C4-2B (cell line): Measurements from ENCODE around the gene LTBP1.

Experiments
- ZFX ChIP-seq: fragments of 450-650 bp; IDR thresholded peaks from 2 replicates; pipeline ENCODE4 v1.6.1; 2017
- TF ChIP-seq, protein P1 (sequence below): fragments of 450-650 bp; conservative IDR thresholded peaks from 2 replicates; pipeline ENCODE4 v1.5.1; 2017; ENCODE audit warnings: mild to moderate bottlenecking

GRCh38 chr2:33378556-33379210, 431.9 kb downstream of the LTBP1 start:
- TF ChIP-seq, protein P1, sequence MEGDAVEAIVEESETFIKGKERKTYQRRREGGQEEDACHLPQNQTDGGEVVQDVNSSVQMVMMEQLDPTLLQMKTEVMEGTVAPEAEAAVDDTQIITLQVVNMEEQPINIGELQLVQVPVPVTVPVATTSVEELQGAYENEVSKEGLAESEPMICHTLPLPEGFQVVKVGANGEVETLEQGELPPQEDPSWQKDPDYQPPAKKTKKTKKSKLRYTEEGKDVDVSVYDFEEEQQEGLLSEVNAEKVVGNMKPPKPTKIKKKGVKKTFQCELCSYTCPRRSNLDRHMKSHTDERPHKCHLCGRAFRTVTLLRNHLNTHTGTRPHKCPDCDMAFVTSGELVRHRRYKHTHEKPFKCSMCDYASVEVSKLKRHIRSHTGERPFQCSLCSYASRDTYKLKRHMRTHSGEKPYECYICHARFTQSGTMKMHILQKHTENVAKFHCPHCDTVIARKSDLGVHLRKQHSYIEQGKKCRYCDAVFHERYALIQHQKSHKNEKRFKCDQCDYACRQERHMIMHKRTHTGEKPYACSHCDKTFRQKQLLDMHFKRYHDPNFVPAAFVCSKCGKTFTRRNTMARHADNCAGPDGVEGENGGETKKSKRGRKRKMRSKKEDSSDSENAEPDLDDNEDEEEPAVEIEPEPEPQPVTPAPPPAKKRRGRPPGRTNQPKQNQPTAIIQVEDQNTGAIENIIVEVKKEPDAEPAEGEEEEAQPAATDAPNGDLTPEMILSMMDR = no peak
- no peak for TF ChIP-seq ZFX
